ENCODE measurements around the gene ZPR1. TPM values are rescaled to one million over a fixed set of nuclear protein-coding genes. Genes with fewer than 3 reads are reported as not detected.

Gene ZPR1
- total RNA-seq, 1 experiment from 2014 or later = 139 TPM

DNA sequence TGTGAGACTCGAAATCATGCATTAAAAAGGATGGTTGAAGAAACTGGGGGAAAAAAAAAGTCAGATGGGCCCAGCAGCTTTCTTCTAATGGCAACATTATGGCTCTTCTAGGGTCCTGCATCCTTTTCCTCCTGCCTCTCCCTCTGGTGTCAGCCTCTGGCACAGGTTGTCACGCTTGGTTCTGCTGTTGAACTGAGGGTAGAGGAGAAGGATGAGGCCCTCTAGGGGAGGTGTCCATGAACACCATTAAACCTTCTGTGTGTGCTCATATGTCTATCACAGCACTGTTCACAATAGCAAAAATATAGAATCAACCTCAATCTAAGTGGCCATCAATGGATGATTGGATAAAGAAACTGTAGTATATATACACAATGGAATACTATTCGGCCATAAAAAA is 51.1 kb downstream of the ZPR1 start:
- no peak for DNase-seq (ENCODE audit: low read depth, low spot score)
- peak; percentile 37 for ATAC-seq
- no peak overlapping the region for H3K4me3 ChIP-seq (ENCODE audit: low read depth in 2 of 2, low read length in 2 of 2)
- in situ Hi-C loops (cut with HindIII; ENCODE audit: low pct_unique_long_range_greater_than_20kb, low sequenced_read_pairs) (no loop called here), intact Hi-C loops (cut with micrococcal nuclease; ENCODE audit: unreplicated experiment) (no loop called here)
- no peaks in the 10 kb centered on the region for H3K4me1 ChIP-seq (ENCODE audit: control insufficient read depth, insufficient read depth, low read length)
- H3K27me3 ChIP-seq (ENCODE audit: control insufficient read depth, insufficient read depth, low read length) = no peaks in the 10 kb centered on the region
- H3K9me3 ChIP-seq (ENCODE audit: control insufficient read depth, insufficient read depth, low read depth, low read length) = no peaks in the 10 kb centered on the region
- no TSS peak for BruUV-seq (replicated peaks)
- POLR2A ChIA-PET = no interaction called here
- H3K27ac ChIP-seq (ENCODE audit: low read length) = no peak overlapping the region
- H3K36me3 ChIP-seq (ENCODE audit: control insufficient read depth, insufficient read depth, low read length) = no peaks in the 10 kb centered on the region
- peak; percentile 31 for TF ChIP-seq CTCF (IDR thresholded peaks at IDR 0.05)
- TF ChIP-seq TCF7L2 (IDR thresholded peaks at IDR 0.05; ENCODE audit: low read depth, low read length) = no peak
- CTCF ChIA-PET = no interaction called here

GRCh38 chr11:116733969-116734508 is 53.8 kb downstream of the ZPR1 start:
- no peak for TF ChIP-seq SIN3A (IDR thresholded peaks at IDR 0.05; ENCODE audit: borderline replicate concordance, insufficient read depth, low read depth, low read length)
- TF ChIP-seq REST (IDR thresholded peaks at IDR 0.05; ENCODE audit: insufficient read depth in 1 of 2, low read depth in 2 of 2, low read length in 1 of 2) = no peak
- no peak for TF ChIP-seq CTCF (IDR thresholded peaks at IDR 0.05)
- TF ChIP-seq POLR2AphosphoS5 (IDR thresholded peaks at IDR 0.05; ENCODE audit: low read depth, low read length) = no peak
- TF ChIP-seq TCF7L2 (IDR thresholded peaks at IDR 0.05; ENCODE audit: low read depth, low read length) = no peak
- ChIA-PET POLR2A (no interaction called here), CTCF (no interaction called here)
- DNase-seq (ENCODE audit: low read depth, low spot score) = no peak
- Histone ChIP-seq H3K4me1 (ENCODE audit: control insufficient read depth, insufficient read depth, low read length) (no peaks in the 10 kb centered on the region), H3K4me3 (ENCODE audit: low read depth in 2 of 2, low read length in 2 of 2) (no peak overlapping the region), H3K36me3 (ENCODE audit: control insufficient read depth, insufficient read depth, low read length) (no peaks in the 10 kb centered on the region), H3K27me3 (ENCODE audit: control insufficient read depth, insufficient read depth, low read length) (peaks cover 4% of the 10 kb centered on the region; the same call in 1 of the 2 replicates), H3K9me3 (ENCODE audit: control insufficient read depth, insufficient read depth, low read depth, low read length) (no peaks in the 10 kb centered on the region), H3K27ac (ENCODE audit: low read length) (no peak overlapping the region)
- no peak for ATAC-seq
- no TSS peak for BruUV-seq (replicated peaks)
- intact Hi-C loops (cut with micrococcal nuclease; ENCODE audit: unreplicated experiment) = no loop called here
- in situ Hi-C loops (cut with HindIII; ENCODE audit: low pct_unique_long_range_greater_than_20kb, low sequenced_read_pairs) = no loop called here

All from Panc1 (cell line).